ENCODE results near the gene ARHGAP40. TPM values are rescaled to one million over a fixed set of nuclear protein-coding genes. Genes with fewer than 3 reads are reported as not detected.

ARHGAP40 gene
- total RNA-seq, 2 experiments from 2014 or later, result not detected

GRCh38 chr20:38563802-38564431 is 37.7 kb upstream of the ARHGAP40 start:
- CTCF ChIA-PET, result no interaction called here
- intact Hi-C loops (cut with DNase I, micrococcal nuclease), result loop anchor here in 1 of 2 experiments (5.0 kb wide), 1 partner anchor 42 kb away; no protein-coding TSS in a partner anchor
- Histone ChIP-seq H3K27ac (ENCODE audit: low read depth in 1 of 2, low read length in 2 of 2) (no peak overlapping the region), H3K9me3 (ENCODE audit: control insufficient read depth in 1 of 2, insufficient read depth in 1 of 2, low read length in 2 of 2) (no peaks in the 10 kb centered on the region), H3K4me3 (ENCODE audit: low read length) (no peak overlapping the region), H3K27me3 (ENCODE audit: control insufficient read depth in 1 of 2, insufficient read depth in 2 of 2, low read length in 2 of 2) (no peaks in the 10 kb centered on the region), H3K4me1 (ENCODE audit: insufficient read depth, low read length) (no peaks in the 10 kb centered on the region), H3K36me3 (ENCODE audit: insufficient read depth, low read length) (peaks cover 81% of the 10 kb centered on the region)
- Mint-ChIP-seq H3K27ac (no peak overlapping the region), H3K9me3 (no peaks in the 10 kb centered on the region), H3K4me1 (ENCODE audit: low read depth) (no peaks in the 10 kb centered on the region), H3K4me3 (no peak overlapping the region), H3K36me3 (ENCODE audit: low read depth) (peaks cover 89% of the 10 kb centered on the region), H3K27me3 (no peaks in the 10 kb centered on the region)
- POLR2A ChIA-PET, result no interaction called here
- no peak for DNase-seq
- ATAC-seq (ENCODE audit: poor library complexity), result no peak
- TF ChIP-seq, protein P1, sequence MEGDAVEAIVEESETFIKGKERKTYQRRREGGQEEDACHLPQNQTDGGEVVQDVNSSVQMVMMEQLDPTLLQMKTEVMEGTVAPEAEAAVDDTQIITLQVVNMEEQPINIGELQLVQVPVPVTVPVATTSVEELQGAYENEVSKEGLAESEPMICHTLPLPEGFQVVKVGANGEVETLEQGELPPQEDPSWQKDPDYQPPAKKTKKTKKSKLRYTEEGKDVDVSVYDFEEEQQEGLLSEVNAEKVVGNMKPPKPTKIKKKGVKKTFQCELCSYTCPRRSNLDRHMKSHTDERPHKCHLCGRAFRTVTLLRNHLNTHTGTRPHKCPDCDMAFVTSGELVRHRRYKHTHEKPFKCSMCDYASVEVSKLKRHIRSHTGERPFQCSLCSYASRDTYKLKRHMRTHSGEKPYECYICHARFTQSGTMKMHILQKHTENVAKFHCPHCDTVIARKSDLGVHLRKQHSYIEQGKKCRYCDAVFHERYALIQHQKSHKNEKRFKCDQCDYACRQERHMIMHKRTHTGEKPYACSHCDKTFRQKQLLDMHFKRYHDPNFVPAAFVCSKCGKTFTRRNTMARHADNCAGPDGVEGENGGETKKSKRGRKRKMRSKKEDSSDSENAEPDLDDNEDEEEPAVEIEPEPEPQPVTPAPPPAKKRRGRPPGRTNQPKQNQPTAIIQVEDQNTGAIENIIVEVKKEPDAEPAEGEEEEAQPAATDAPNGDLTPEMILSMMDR (IDR thresholded peaks at IDR 0.05), result no peak

- H3K27me3 ChIP-seq (ENCODE audit: control insufficient read depth in 1 of 2, insufficient read depth in 2 of 2, low read length in 2 of 2), result no peaks in the 10 kb centered on the region
- H3K27me3 Mint-ChIP-seq, result no peaks in the 10 kb centered on the region
- H3K9me3 Mint-ChIP-seq, result no peaks in the 10 kb centered on the region
- H3K27ac Mint-ChIP-seq, result no peak overlapping the region
- H3K4me3 Mint-ChIP-seq, result no peak overlapping the region
- H3K36me3 ChIP-seq (ENCODE audit: insufficient read depth, low read length), result peaks cover 80% of the 10 kb centered on the region
- POLR2A ChIA-PET, result no interaction called here
- intact Hi-C loops (cut with DNase I, micrococcal nuclease), result loop anchor here in 1 of 2 experiments (5.0 kb wide), 1 partner anchor 42 kb away; no protein-coding TSS in a partner anchor
- DNase-seq (no peak), ATAC-seq (ENCODE audit: poor library complexity) (no peak)
- peak overlapping the region in 1 of 2 donors; percentile 1 for H3K27ac ChIP-seq (ENCODE audit: low read depth in 1 of 2, low read length in 2 of 2)
- H3K9me3 ChIP-seq (ENCODE audit: control insufficient read depth in 1 of 2, insufficient read depth in 1 of 2, low read length in 2 of 2), result no peaks in the 10 kb centered on the region
- no peak overlapping the region for H3K4me3 ChIP-seq (ENCODE audit: low read length)
- TF ChIP-seq, protein P1 (IDR thresholded peaks at IDR 0.05), result no peak
- CTCF ChIA-PET, result no interaction called here
- H3K4me1 Mint-ChIP-seq (ENCODE audit: low read depth), result no peaks in the 10 kb centered on the region
- peaks cover 89% of the 10 kb centered on the region for H3K36me3 Mint-ChIP-seq (ENCODE audit: low read depth)
- no peaks in the 10 kb centered on the region for H3K4me1 ChIP-seq (ENCODE audit: insufficient read depth, low read length)
Measured at GRCh38 chr20:38564680-38565079, 36.9 kb upstream of the ARHGAP40 start.

GRCh38 chr20:38566036-38566598 is 35.5 kb upstream of the ARHGAP40 start:
- Mint-ChIP-seq H3K27ac (no peak overlapping the region), H3K4me1 (ENCODE audit: low read depth) (no peaks in the 10 kb centered on the region), H3K9me3 (no peaks in the 10 kb centered on the region), H3K4me3 (no peak overlapping the region), H3K27me3 (no peaks in the 10 kb centered on the region), H3K36me3 (ENCODE audit: low read depth) (peaks cover 90% of the 10 kb centered on the region)
- Histone ChIP-seq H3K4me3 (ENCODE audit: low read length) (no peak overlapping the region), H3K27me3 (ENCODE audit: control insufficient read depth in 1 of 2, insufficient read depth in 2 of 2, low read length in 2 of 2) (no peaks in the 10 kb centered on the region), H3K27ac (ENCODE audit: low read depth in 1 of 2, low read length in 2 of 2) (no peak overlapping the region), H3K36me3 (ENCODE audit: insufficient read depth, low read length) (peaks cover 84% of the 10 kb centered on the region), H3K4me1 (ENCODE audit: insufficient read depth, low read length) (no peaks in the 10 kb centered on the region), H3K9me3 (ENCODE audit: control insufficient read depth in 1 of 2, insufficient read depth in 1 of 2, low read length in 2 of 2) (no peaks in the 10 kb centered on the region)
- DNase-seq, result no peak
- no peak for ATAC-seq (ENCODE audit: poor library complexity)
- TF ChIP-seq, protein P1 (IDR thresholded peaks at IDR 0.05), result no peak
- intact Hi-C loops (cut with DNase I, micrococcal nuclease), result no loop called here
- POLR2A ChIA-PET, result no interaction called here
- CTCF ChIA-PET, result no interaction called here

Measured in CD4-positive, alpha-beta T cell (primary cell).